GM12878 (cell line): Measurements from ENCODE around the gene SRRD. TPM values are rescaled to one million over a fixed set of nuclear protein-coding genes. Genes with fewer than 3 reads are reported as not detected.
A peak's percentile ranks its signal among the peaks of the same experiment; 100 is the strongest.

Experiments
- ATAC-seq: fragments of 200-7000 bp; cut with Tn5 transposase; 3 replicates; pipeline ENCODE4 v1.9.1; 2020; ENCODE audit warnings: mild to moderate bottlenecking, moderate library complexity
- BruUV-seq: library from RNA; stranded (reverse); fragments of 400-500 nt; replicated peaks from 2 replicates; lab custom pipeline; 2021; lab: Mats Ljungman, UMichigan
- CTCF ChIA-PET: fragments of 300-600 bp; sonication (Branson Sonifier 250); formaldehyde crosslinking; extraction: SDS; loops from one replicate; lab custom pipeline; 2021; ENCODE audit warnings: inconsistent platforms; lab: Yijun Ruan, JAX
- POLR2A ChIA-PET: fragments of 350-600 bp; formaldehyde crosslinking; extraction: SDS; loops from one replicate; lab custom pipeline; 2021; ENCODE audit warnings: inconsistent platforms; lab: Charles Lee
- RAD21 ChIA-PET: fragments of 300-600 bp; sonication (Branson Sonifier 250); formaldehyde crosslinking; loops from one replicate; lab custom pipeline; 2023; ENCODE audit warnings: antibody characterized with exemption; ENCODE audit not compliant: unreplicated experiment; lab: Charles Lee
- SMC1A ChIA-PET: fragments of 300-600 bp; sonication (Branson Sonifier 250); formaldehyde crosslinking; loops from one replicate; lab custom pipeline; 2023; ENCODE audit not compliant: unreplicated experiment, uncharacterized antibody; lab: Charles Lee
- DNase-seq: peaks from one replicate; pipeline ENCODE4 v3.0.0-alpha.2; 2011; ENCODE audit warnings: low read depth, low spot score
- FAIRE-seq: peaks from 3 replicates; lab custom pipeline; 2011; peaks lifted over from hg19 to GRCh38; lab: Jason Lieb, UNC
- H2AFZ ChIP-seq: 2 replicates; pipeline ENCODE4 v1.6.0; 2011; ENCODE audit warnings: low read depth, low read length, control low read depth; ENCODE audit not compliant: control insufficient read depth
- H3K27ac ChIP-seq: 2 replicates; pipeline ENCODE4 v1.5.1; 2011; ENCODE audit warnings: control low read depth; ENCODE audit not compliant: control insufficient read depth, insufficient read depth
- H3K27me3 ChIP-seq, 2 experiments: replicated peaks in 1 of 2; 2 replicates each; pipeline versions ENCODE4 v1.6.0 to v1.6.1; 2011; ENCODE audit warnings: low read length in 1 of 2; ENCODE audit not compliant: control insufficient read depth in 2 of 2, insufficient read depth in 2 of 2
- H3K36me3 ChIP-seq, 2 experiments: 2 replicates each; pipeline ENCODE4 v1.5.1; 2011; ENCODE audit warnings: low read length in 1 of 2; ENCODE audit not compliant: control insufficient read depth in 2 of 2, insufficient read depth in 2 of 2
- H3K4me1 ChIP-seq: 2 replicates; pipeline ENCODE4 v1.6.1; 2011; ENCODE audit warnings: mild to moderate bottlenecking, low read length, moderate library complexity, mixed read lengths; ENCODE audit not compliant: control insufficient read depth, insufficient read depth
- H3K4me2 ChIP-seq: 2 replicates; pipeline ENCODE4 v1.6.0; 2011; ENCODE audit warnings: control low read depth; ENCODE audit not compliant: control insufficient read depth, insufficient read depth
- H3K4me3 ChIP-seq: fragments of 200-600 bp; sonication (generic); 2 replicates; pipeline ENCODE4 v1.5.1; 2016
- H3K79me2 ChIP-seq: 2 replicates; pipeline ENCODE4 v1.6.0; 2011; ENCODE audit warnings: low read length; ENCODE audit not compliant: control insufficient read depth, insufficient read depth
- H3K9ac ChIP-seq: 2 replicates; pipeline ENCODE4 v1.8.0; 2011; ENCODE audit warnings: low read length, control low read depth, mixed read lengths; ENCODE audit not compliant: control insufficient read depth, insufficient read depth
- H3K9me3 ChIP-seq: replicated peaks from 3 replicates; pipeline ENCODE4 v1.5.1; 2011; ENCODE audit warnings: mild to moderate bottlenecking, low read length; ENCODE audit not compliant: control insufficient read depth, insufficient read depth
- H4K20me1 ChIP-seq: 2 replicates; pipeline ENCODE4 v1.6.0; 2011; ENCODE audit not compliant: control insufficient read depth, insufficient read depth
- ASH2L ChIP-seq: fragments of 300-600, 200-600 bp; sonication (generic); IDR thresholded peaks from 2 replicates; pipeline ENCODE4 v1.6.1; 2017; ENCODE audit warnings: low read depth, mild to moderate bottlenecking, borderline replicate concordance
- BACH1 ChIP-seq: fragments of 450-650 bp; IDR thresholded peaks from 2 replicates; pipeline ENCODE4 v1.6.1; 2017; ENCODE audit warnings: mild to moderate bottlenecking, borderline replicate concordance
- BHLHE40 ChIP-seq, 2 experiments: fragments of 450-650 bp in 1 of 2; IDR thresholded peaks; 2 replicates each; pipeline ENCODE4 v1.6.1; 2011 to 2017; ENCODE audit warnings: low read depth in 2 of 2, borderline replicate concordance in 1 of 2, improper control_type of control experiment in 1 of 2, low read length in 1 of 2, mild to moderate bottlenecking in 1 of 2
- CHD2 ChIP-seq: IDR thresholded peaks from 2 replicates; pipeline ENCODE4 v1.6.1; 2011; ENCODE audit warnings: low read depth, low read length, improper control_type of control experiment, borderline replicate concordance
- E2F8 ChIP-seq: fragments of 450-650 bp; IDR thresholded peaks from 2 replicates; pipeline ENCODE4 v1.6.1; 2018; ENCODE audit warnings: mild to moderate bottlenecking, low read depth, moderate library complexity; ENCODE audit not compliant: partially characterized antibody
- GATAD2B ChIP-seq: fragments of 450-650 bp; conservative IDR thresholded peaks from 2 replicates; pipeline ENCODE4 v1.6.1; 2017; ENCODE audit warnings: low read depth, mild to moderate bottlenecking, moderate library complexity
- NBN ChIP-seq: fragments of 450-650 bp; IDR thresholded peaks from 2 replicates; pipeline ENCODE4 v1.6.1; 2016
- POLR2AphosphoS5 ChIP-seq: IDR thresholded peaks from 2 replicates; pipeline ENCODE4 v1.6.1; 2011; ENCODE audit warnings: mild to moderate bottlenecking, low read length, inconsistent platforms
- RAD51 ChIP-seq: fragments of 450-650 bp; IDR thresholded peaks from 2 replicates; pipeline ENCODE4 v1.6.1; 2016; ENCODE audit warnings: moderate library complexity, mild to moderate bottlenecking, inconsistent platforms
- SREBF1 ChIP-seq: IDR thresholded peaks from 2 replicates; pipeline ENCODE4 v1.6.1; 2012; ENCODE audit warnings: mild to moderate bottlenecking, low read length
- TAF1 ChIP-seq: IDR thresholded peaks from 2 replicates; pipeline ENCODE4 v1.6.1; 2011; ENCODE audit warnings: mild to moderate bottlenecking, low read depth, low read length, borderline replicate concordance
- TCF12 ChIP-seq: IDR thresholded peaks from 2 replicates; pipeline ENCODE4 v1.6.1; 2011; ENCODE audit warnings: low read depth, mild to moderate bottlenecking, low read length
- TCF3 ChIP-seq: IDR thresholded peaks from 2 replicates; pipeline ENCODE4 v1.6.1; 2012; ENCODE audit warnings: low read depth, mild to moderate bottlenecking, low read length, borderline replicate concordance; ENCODE audit not compliant: insufficient read depth
- WRNIP1 ChIP-seq: IDR thresholded peaks from 2 replicates; pipeline ENCODE4 v1.6.1; 2011; ENCODE audit warnings: low read depth, low read length, improper control_type of control experiment, borderline replicate concordance
- WGBS: methylation state at CpG from one replicate; pipeline ENCODE4 v1.1.6; 2016; ENCODE audit warnings: low lambda C conversion rate; ENCODE audit not compliant: insufficient replicate concordance, insufficient coverage; ENCODE audit errors: missing lambda C conversion rate; 5-methylcytosine and 5-hydroxymethylcytosine counted together
- in situ Hi-C: fragments of 300-500 bp; cut with MboI; formaldehyde crosslinking; loops from 9 replicates; pipeline ENCODE4 v1.14.3; 2018; ENCODE audit warnings: mixed read lengths
- intact Hi-C: fragments of 100-400 bp; cut with micrococcal nuclease; formaldehyde crosslinking; loops from one replicate; pipeline ENCODE4 v1.14.2; 2022; ENCODE audit not compliant: unreplicated experiment
- polyA plus RNA-seq, 11 experiments: library from polyadenylated mRNA; depleted of rRNA in 4 of 11; unstranded in 6 of 11; stranded (reverse) in 5 of 11; fragments of >200 nt; fragmentation: Nextera tagmentation in 4 of 11; fragmentation: Illumina TruSeq in 1 of 11; extraction: Ambion mirVana in 4 of 11; extraction: Trizol in 1 of 11; gene quantifications; 1 replicate in 1 of 11; 2 replicates in 10 of 11; pipeline versions ENCODE4 v1.2.1 to v1.2.3, GENCODE V29; 2011 to 2016; ENCODE audit warnings: inconsistent platforms in 2 of 11, missing spikeins in 2 of 11, low read depth in 1 of 11
- total RNA-seq, 4 experiments: library from RNA; depleted of rRNA in 3 of 4; stranded (reverse); fragments of >200 nt in 3 of 4; fragmentation: Illumina TruSeq in 1 of 4; extraction: Trizol in 1 of 4; gene quantifications; 2 replicates each; pipeline versions ENCODE4 v1.2.1 to v1.2.3, GENCODE V29; 2013 to 2021
- TF ChIP-seq, protein P1 (sequence below): IDR thresholded peaks from 2 replicates; pipeline ENCODE4 v1.6.1; 2011; ENCODE audit warnings: low read depth, low read length, improper control_type of control experiment, borderline replicate concordance
- TF ChIP-seq, protein P2 (sequence below): fragments of 450-650 bp; IDR thresholded peaks from 2 replicates; pipeline ENCODE4 v1.6.1; 2014; ENCODE audit warnings: mild to moderate bottlenecking

The SRRD gene
- total and polyA plus RNA-seq, 10 of the 15 experiments (the other 5 are each of a cell fraction or from before 2014, with no cell fraction given): 4.1 to 50.6 (median 27.5) TPM

DNA sequence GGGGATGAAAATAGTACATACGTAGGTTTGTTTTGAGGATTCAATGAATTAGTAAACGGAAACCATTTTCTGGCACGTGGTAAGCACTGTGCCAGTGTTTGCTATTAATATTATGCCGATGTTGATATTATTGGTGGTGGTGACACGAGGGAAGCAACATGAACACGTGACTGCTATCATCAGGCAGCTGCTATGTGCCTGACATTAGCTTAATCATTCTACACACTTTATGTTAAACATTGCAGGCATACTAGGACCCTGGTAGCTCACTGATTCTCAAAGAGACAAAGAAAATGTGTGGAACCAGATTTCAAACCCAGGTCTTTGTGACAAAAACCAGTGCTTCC is 656 bp downstream of the SRRD start:
- ATAC-seq: 0 out of 3 replicates have a peak, but pooled peaks have one; percentile 8
- Histone ChIP-seq H3K79me2 (peaks cover 46% of the 10 kb centered on the region), H3K9me3 (no peaks in the 10 kb centered on the region), H3K9ac (peak overlapping the region; percentile 85; the same call in 1 of the 2 replicates), H3K4me2 (peak overlapping the region; percentile 50), H4K20me1 (no peaks in the 10 kb centered on the region), H3K4me1 (peaks cover 19% of the 10 kb centered on the region), H2AFZ (no peak overlapping the region), H3K4me3 (peak overlapping the region; percentile 97), H3K36me3 (peaks cover 1 to 8% of the 10 kb centered on the region in 2 experiments), H3K27ac (peak overlapping the region; percentile 88), H3K27me3 (no peaks in the 10 kb centered on the region)
- TSS peak; percentile 61 for BruUV-seq
- RAD21 ChIA-PET: interaction anchor here (1.4 to 1.6 kb wide), 2 partner anchors 181 to 188 kb away, joined by 4 read pairs; no protein-coding TSS in a partner anchor
- in situ Hi-C loops: no loop called here
- no peak for FAIRE-seq
- WGBS: under 1% methylated on average over 6 of the region's 6 CpGs
- intact Hi-C loops: loop anchor here (5.0 kb wide), 1 partner anchor 52 kb away; no protein-coding TSS in a partner anchor
- DNase-seq: no peak
- SMC1A ChIA-PET: interaction anchor here (1.1 to 2.3 kb wide), 10 partner anchors 18 to 189 kb away, joined by 3 to 15 read pairs (median 4); no protein-coding TSS in a partner anchor
- CTCF ChIA-PET: interaction anchor here (1.1 to 7.1 kb wide), 8 partner anchors 10 to 188 kb away, joined by 3 to 47 read pairs (median 6); partner anchors contain the start of gene TFIP11
- POLR2A ChIA-PET: interaction anchor here (0.5 to 3.6 kb wide), 7 partner anchors 28 to 547 kb away, joined by 3 to 18 read pairs (median 6); partner anchors contain the start of gene TFIP11
- TF ChIP-seq TCF12: no peak
- no peak for TF ChIP-seq CHD2
- TF ChIP-seq POLR2AphosphoS5: no peak
- TF ChIP-seq GATAD2B: no peak
- TF ChIP-seq BACH1: no peak
- peak; percentile 89 for TF ChIP-seq RAD51
- TF ChIP-seq BHLHE40 (IDR thresholded peaks at IDR 0.05; ENCODE audit: borderline replicate concordance in 1 of 2, low read depth in 2 of 2, low read length in 1 of 2): peak; percentile 5 to 61; a peak in 2 of 4 replicates
- TF ChIP-seq TAF1: no peak
- no peak; the same call in 1 of the 2 replicates for TF ChIP-seq WRNIP1
- no peak for TF ChIP-seq SREBF1
- no peak for TF ChIP-seq E2F8
- TF ChIP-seq, protein P1, sequence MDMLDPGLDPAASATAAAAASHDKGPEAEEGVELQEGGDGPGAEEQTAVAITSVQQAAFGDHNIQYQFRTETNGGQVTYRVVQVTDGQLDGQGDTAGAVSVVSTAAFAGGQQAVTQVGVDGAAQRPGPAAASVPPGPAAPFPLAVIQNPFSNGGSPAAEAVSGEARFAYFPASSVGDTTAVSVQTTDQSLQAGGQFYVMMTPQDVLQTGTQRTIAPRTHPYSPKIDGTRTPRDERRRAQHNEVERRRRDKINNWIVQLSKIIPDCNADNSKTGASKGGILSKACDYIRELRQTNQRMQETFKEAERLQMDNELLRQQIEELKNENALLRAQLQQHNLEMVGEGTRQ: peak; percentile 43; the same call in 1 of the 2 replicates
- TF ChIP-seq, protein P2, sequence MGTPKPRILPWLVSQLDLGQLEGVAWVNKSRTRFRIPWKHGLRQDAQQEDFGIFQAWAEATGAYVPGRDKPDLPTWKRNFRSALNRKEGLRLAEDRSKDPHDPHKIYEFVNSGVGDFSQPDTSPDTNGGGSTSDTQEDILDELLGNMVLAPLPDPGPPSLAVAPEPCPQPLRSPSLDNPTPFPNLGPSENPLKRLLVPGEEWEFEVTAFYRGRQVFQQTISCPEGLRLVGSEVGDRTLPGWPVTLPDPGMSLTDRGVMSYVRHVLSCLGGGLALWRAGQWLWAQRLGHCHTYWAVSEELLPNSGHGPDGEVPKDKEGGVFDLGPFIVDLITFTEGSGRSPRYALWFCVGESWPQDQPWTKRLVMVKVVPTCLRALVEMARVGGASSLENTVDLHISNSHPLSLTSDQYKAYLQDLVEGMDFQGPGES: no peak
- TF ChIP-seq TCF3: no peak
- TF ChIP-seq ASH2L: no peak
- TF ChIP-seq NBN: no peak
